Body of pancreas (tissue), 4 donors: ENCODE measurements around the gene UBALD1.

ENCODE experiments used
- POLR2A ChIP-seq, 3 donors: fragments of 450-650 bp; IDR thresholded peaks; one replicate each; pipeline ENCODE4 v1.6.1; 2016; ENCODE audit warnings: antibody characterized with exemption in 3 of 3, mild to moderate bottlenecking in 2 of 3
- TF ChIP-seq, protein P1 (sequence below), 7 experiments: fragments of 450-650 bp in 4 of 7; fragments of 200-600 bp in 3 of 7; sonication (generic) in 3 of 7; IDR thresholded peaks; one replicate each; pipeline ENCODE4 v1.5.1; 2016 to 2019; ENCODE audit warnings: antibody characterized with exemption in 7 of 7

DNA sequence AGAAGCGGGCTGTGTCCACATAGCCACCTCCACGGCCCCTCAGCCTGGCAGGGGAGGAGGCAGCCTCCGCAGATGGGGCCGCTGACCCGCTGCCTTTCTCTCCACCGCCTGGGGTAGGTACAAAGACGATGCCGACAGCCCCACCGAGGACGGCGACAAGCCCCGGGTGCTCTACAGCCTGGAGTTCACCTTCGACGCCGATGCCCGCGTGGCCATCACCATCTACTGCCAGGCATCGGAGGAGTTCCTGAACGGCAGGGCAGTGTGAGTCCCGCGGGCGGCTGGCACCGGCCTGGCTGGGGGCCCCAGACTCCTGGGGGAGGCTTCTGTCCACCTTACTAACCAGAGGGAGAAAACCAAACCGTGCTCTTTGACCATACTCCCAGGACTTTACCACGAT lies 37.9 kb upstream of the UBALD1 start:
- TF ChIP-seq POLR2A (IDR thresholded peaks at IDR 0.05), result no peak
- TF ChIP-seq, protein P1, sequence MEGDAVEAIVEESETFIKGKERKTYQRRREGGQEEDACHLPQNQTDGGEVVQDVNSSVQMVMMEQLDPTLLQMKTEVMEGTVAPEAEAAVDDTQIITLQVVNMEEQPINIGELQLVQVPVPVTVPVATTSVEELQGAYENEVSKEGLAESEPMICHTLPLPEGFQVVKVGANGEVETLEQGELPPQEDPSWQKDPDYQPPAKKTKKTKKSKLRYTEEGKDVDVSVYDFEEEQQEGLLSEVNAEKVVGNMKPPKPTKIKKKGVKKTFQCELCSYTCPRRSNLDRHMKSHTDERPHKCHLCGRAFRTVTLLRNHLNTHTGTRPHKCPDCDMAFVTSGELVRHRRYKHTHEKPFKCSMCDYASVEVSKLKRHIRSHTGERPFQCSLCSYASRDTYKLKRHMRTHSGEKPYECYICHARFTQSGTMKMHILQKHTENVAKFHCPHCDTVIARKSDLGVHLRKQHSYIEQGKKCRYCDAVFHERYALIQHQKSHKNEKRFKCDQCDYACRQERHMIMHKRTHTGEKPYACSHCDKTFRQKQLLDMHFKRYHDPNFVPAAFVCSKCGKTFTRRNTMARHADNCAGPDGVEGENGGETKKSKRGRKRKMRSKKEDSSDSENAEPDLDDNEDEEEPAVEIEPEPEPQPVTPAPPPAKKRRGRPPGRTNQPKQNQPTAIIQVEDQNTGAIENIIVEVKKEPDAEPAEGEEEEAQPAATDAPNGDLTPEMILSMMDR (IDR thresholded peaks at IDR 0.05), result no peak
